ENCODE data around the gene STAG3.

- TF ChIP-seq CTCF (IDR thresholded peaks at IDR 0.05) (no peak), POLR2A (IDR thresholded peaks at IDR 0.05) (no peak)
Observed at GRCh38 chr7:100215895-100216294, 38.2 kb downstream of the STAG3 start.
